ENCODE measurements around the gene CDKN2AIP. TPM values are rescaled to one million over a fixed set of nuclear protein-coding genes. Genes with fewer than 3 reads are reported as not detected.
A peak's percentile ranks its signal among the peaks of the same experiment; 100 is the strongest.

Gene CDKN2AIP
- total and polyA plus RNA-seq, 4 donors: 9.1 to 19.6 (median 11.4) TPM

- DNase-seq (no peak), ATAC-seq (ENCODE audit: insufficient read depth, low FRiP score) (no peak)
- Histone ChIP-seq H3K36me3 (ENCODE audit: control insufficient read depth in 4 of 4, insufficient read depth in 4 of 4, low read length in 4 of 4) (no peaks in the 10 kb centered on the region), H3K9ac (ENCODE audit: insufficient read depth in 1 of 2, low read length in 2 of 2) (no peak overlapping the region), H3K4me3 (no peak overlapping the region), H3K27ac (ENCODE audit: low read depth in 1 of 2, low read length in 1 of 2) (no peak overlapping the region), H3K27me3 (ENCODE audit: control insufficient read depth in 3 of 3, insufficient read depth in 3 of 3, low read length in 2 of 3) (no peaks in the 10 kb centered on the region), H3K4me1 (ENCODE audit: control insufficient read depth in 5 of 5, insufficient read depth in 5 of 5, low read length in 5 of 5) (no peaks in the 10 kb centered on the region), H3K9me3 (ENCODE audit: control insufficient read depth in 4 of 4, insufficient read depth in 3 of 4, low read length in 3 of 4) (no peaks in the 10 kb centered on the region)
- TF ChIP-seq CTCF (IDR thresholded peaks at IDR 0.05; ENCODE audit: control extremely low read depth, extremely low read depth): no peak
- 54 to 71% methylated on average over 2 of the region's 2 CpGs for WGBS, 2 donors
Measured at GRCh38 chr4:183469936-183470335, 25.5 kb downstream of the CDKN2AIP start.

- Histone ChIP-seq H3K36me3 (ENCODE audit: control insufficient read depth in 4 of 4, insufficient read depth in 4 of 4, low read length in 4 of 4) (no peaks in the 10 kb centered on the region), H3K9me3 (ENCODE audit: control insufficient read depth in 4 of 4, insufficient read depth in 3 of 4, low read length in 3 of 4) (no peaks in the 10 kb centered on the region), H3K4me3 (no peak overlapping the region), H3K9ac (ENCODE audit: insufficient read depth in 1 of 2, low read length in 2 of 2) (no peak overlapping the region), H3K27me3 (ENCODE audit: control insufficient read depth in 3 of 3, insufficient read depth in 3 of 3, low read length in 2 of 3) (no peaks in the 10 kb centered on the region), H3K4me1 (ENCODE audit: control insufficient read depth in 5 of 5, insufficient read depth in 5 of 5, low read length in 5 of 5) (no peaks in the 10 kb centered on the region), H3K27ac (ENCODE audit: low read depth in 1 of 2, low read length in 1 of 2) (no peak overlapping the region)
- no peak for TF ChIP-seq CTCF (IDR thresholded peaks at IDR 0.05; ENCODE audit: control extremely low read depth, extremely low read depth)
- DNase-seq (peak in 2 of 3 donors; percentile 11 to 40), ATAC-seq (ENCODE audit: insufficient read depth, low FRiP score) (no peak)
- WGBS, 2 donors: 70 to 77% methylated on average over 4 of the region's 4 CpGs
Measured at GRCh38 chr4:183470821-183471220, 26.4 kb downstream of the CDKN2AIP start.

- Histone ChIP-seq H3K4me3 (no peak overlapping the region), H3K36me3 (ENCODE audit: control insufficient read depth in 4 of 4, insufficient read depth in 4 of 4, low read length in 4 of 4) (no peaks in the 10 kb centered on the region), H3K9ac (ENCODE audit: insufficient read depth in 1 of 2, low read length in 2 of 2) (no peak overlapping the region), H3K27ac (ENCODE audit: low read depth in 1 of 2, low read length in 1 of 2) (no peak overlapping the region), H3K9me3 (ENCODE audit: control insufficient read depth in 4 of 4, insufficient read depth in 3 of 4, low read length in 3 of 4) (no peaks in the 10 kb centered on the region), H3K4me1 (ENCODE audit: control insufficient read depth in 5 of 5, insufficient read depth in 5 of 5, low read length in 5 of 5) (no peaks in the 10 kb centered on the region), H3K27me3 (ENCODE audit: control insufficient read depth in 3 of 3, insufficient read depth in 3 of 3, low read length in 2 of 3) (no peaks in the 10 kb centered on the region)
- WGBS, 2 donors: 24 to 25% methylated on average over 12 of the region's 12 CpGs
- ATAC-seq (ENCODE audit: insufficient read depth, low FRiP score): peak; percentile 62
- peak; percentile 85 to 88 (median 85) for DNase-seq
- TF ChIP-seq CTCF (IDR thresholded peaks at IDR 0.05; ENCODE audit: control extremely low read depth, extremely low read depth): peak; percentile 73
Measured at GRCh38 chr4:183471946-183472708, 27.7 kb downstream of the CDKN2AIP start.

Measured in lung (tissue), 12 donors.